ENCODE data around the gene ORAI2.
"Not testable (repeated sequence)": the region's sequence is repeated elsewhere in the genome, so short reads cannot be mapped to it uniquely, and the experiment has no call there.

The ORAI2 gene

DNA sequence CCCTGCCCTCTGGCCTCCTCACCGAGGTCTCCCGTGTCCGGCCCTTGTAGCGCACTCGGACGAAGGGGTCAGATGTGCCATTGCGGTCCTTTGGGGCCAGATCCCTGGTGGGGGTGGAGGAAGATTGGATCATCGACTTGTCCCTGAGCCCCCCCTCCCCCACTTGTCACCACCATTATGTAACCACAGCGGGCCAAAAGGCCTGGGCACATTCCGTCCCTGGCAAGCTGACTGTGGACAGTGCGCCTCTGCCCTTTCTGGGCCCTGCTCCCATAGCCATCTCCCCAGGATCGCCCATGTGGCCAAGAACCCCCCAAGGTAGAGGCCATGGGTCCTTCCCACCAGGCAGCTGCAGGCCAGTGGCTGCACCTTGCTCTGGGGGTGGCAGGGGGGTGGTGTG is 69.8 kb downstream of the ORAI2 start:
- not testable (repeated sequence) for H3K4me3 Mint-ChIP-seq; H3K27ac Mint-ChIP-seq; H3K27me3 Mint-ChIP-seq (ENCODE audit: low read depth); H3K36me3 Mint-ChIP-seq (ENCODE audit: low read depth); H3K4me1 Mint-ChIP-seq (ENCODE audit: low read depth); H3K9me3 Mint-ChIP-seq; DNase-seq (ENCODE audit: low spot score)

DNA sequence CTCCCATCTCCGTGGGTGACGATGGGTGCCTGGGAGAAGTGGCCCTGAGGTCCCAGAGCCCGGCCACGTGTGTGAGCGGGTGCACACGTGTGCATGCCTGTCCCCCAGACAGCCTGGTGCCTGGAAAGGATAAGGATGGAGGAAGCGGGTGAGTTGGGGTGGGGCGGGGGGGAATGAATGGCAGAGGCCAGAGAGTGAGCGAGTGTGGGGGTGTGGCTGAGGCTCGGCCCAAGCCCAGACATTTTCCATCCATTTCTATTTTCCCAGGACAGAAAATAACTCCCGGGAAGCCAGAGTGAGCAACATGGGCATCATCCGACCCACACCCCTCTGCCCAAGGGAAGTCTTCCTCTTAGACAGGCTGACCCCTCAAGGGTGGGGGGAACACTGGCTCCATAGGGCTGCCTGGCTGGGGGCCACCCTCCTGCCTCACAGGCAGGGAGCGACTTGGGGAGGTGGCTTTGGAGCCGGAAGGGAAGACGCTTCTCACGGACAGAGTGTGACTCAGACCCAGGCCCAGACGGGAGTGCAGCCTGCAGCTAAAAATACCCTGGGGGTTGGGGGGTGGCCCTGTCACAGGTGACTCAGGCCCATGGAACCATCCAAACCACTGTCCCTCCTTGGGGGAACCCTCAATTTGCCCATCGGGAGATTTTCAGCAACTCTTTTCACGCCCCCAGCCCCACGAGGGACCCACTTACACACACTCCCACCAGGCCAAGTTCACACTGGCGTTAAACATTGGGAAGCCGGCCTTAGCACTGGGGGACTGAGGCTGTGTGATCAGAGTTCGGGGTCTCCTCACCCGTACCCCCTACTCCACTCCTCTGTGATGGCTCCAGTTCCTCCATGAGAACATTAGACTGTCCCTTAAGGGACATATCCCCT is 72.2 kb downstream of the ORAI2 start:
- not testable (repeated sequence) for H3K4me3 Mint-ChIP-seq; H3K9me3 Mint-ChIP-seq; H3K4me1 Mint-ChIP-seq (ENCODE audit: low read depth); H3K27ac Mint-ChIP-seq; DNase-seq (ENCODE audit: low spot score); H3K27me3 Mint-ChIP-seq (ENCODE audit: low read depth); H3K36me3 Mint-ChIP-seq (ENCODE audit: low read depth)

All from T-helper 2 cell treated with Interferon-gamma antibody and Interleukin-4, amounts not matched to agents 5 μg/mL and 100 μg/mL, for 36 hours (primary cell).